Progenitor cell of endocrine pancreas (in vitro differentiated cells): Measurements from ENCODE around the gene BRPF1. TPM values are rescaled to one million over a fixed set of nuclear protein-coding genes. Genes with fewer than 3 reads are reported as not detected.

ENCODE experiments used
- DNase-seq: peaks from one replicate; pipeline ENCODE4 v3.0.0; 2021; ENCODE audit warnings: low spot score; ENCODE audit not compliant: unreplicated experiment
- H3K27ac Mint-ChIP-seq: 2 replicates; pipeline ENCODE4 v1.8.0; 2021; ENCODE audit warnings: mild to moderate bottlenecking, moderate library complexity, mixed read lengths
- H3K27me3 Mint-ChIP-seq: 2 replicates; pipeline ENCODE4 v1.8.0; 2021; ENCODE audit warnings: mixed read lengths
- H3K36me3 Mint-ChIP-seq: 2 replicates; pipeline ENCODE4 v1.8.0; 2022; ENCODE audit warnings: mixed read lengths; ENCODE audit not compliant: insufficient read depth
- H3K4me1 Mint-ChIP-seq: 2 replicates; pipeline ENCODE4 v1.8.0; 2021; ENCODE audit warnings: low read depth, mixed read lengths
- H3K4me3 Mint-ChIP-seq: 2 replicates; pipeline ENCODE4 v1.8.0; 2021; ENCODE audit warnings: low read depth, mild to moderate bottlenecking, moderate library complexity, mixed read lengths
- H3K9me3 Mint-ChIP-seq: 2 replicates; pipeline ENCODE4 v1.8.0; 2021; ENCODE audit warnings: low read depth, mixed read lengths
- total RNA-seq: library from RNA; stranded (reverse); gene quantifications from 2 replicates; pipeline ENCODE4 v1.2.1, GENCODE V29; 2021
- TF ChIP-seq, protein P1 (sequence below): fragments of 200-600 bp; sonication (generic); IDR thresholded peaks from one replicate; pipeline ENCODE4 v1.5.0; 2021; ENCODE audit warnings: antibody characterized with exemption, mild to moderate bottlenecking; ENCODE audit not compliant: unreplicated experiment

Gene BRPF1
- total RNA-seq, 1 donor from 2014 or later = 25.6 TPM

- H3K27me3 Mint-ChIP-seq = peaks cover 30% of the 10 kb centered on the region
- no peaks in the 10 kb centered on the region for H3K4me1 Mint-ChIP-seq
- H3K27ac Mint-ChIP-seq = no peak overlapping the region
- TF ChIP-seq, protein P1, sequence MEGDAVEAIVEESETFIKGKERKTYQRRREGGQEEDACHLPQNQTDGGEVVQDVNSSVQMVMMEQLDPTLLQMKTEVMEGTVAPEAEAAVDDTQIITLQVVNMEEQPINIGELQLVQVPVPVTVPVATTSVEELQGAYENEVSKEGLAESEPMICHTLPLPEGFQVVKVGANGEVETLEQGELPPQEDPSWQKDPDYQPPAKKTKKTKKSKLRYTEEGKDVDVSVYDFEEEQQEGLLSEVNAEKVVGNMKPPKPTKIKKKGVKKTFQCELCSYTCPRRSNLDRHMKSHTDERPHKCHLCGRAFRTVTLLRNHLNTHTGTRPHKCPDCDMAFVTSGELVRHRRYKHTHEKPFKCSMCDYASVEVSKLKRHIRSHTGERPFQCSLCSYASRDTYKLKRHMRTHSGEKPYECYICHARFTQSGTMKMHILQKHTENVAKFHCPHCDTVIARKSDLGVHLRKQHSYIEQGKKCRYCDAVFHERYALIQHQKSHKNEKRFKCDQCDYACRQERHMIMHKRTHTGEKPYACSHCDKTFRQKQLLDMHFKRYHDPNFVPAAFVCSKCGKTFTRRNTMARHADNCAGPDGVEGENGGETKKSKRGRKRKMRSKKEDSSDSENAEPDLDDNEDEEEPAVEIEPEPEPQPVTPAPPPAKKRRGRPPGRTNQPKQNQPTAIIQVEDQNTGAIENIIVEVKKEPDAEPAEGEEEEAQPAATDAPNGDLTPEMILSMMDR = no peak
- no peak overlapping the region for H3K4me3 Mint-ChIP-seq
- H3K36me3 Mint-ChIP-seq = no peaks in the 10 kb centered on the region
- no peak for DNase-seq
- H3K9me3 Mint-ChIP-seq = no peaks in the 10 kb centered on the region
These were observed 14.0 kb upstream of the BRPF1 start for GRCh38 chr3:9717563-9717962.

GRCh38 chr3:9718118-9718517 lies 13.4 kb upstream of the BRPF1 start:
- Mint-ChIP-seq H3K36me3 (no peaks in the 10 kb centered on the region), H3K4me3 (no peak overlapping the region), H3K27me3 (peaks cover 29% of the 10 kb centered on the region), H3K27ac (no peak overlapping the region), H3K4me1 (no peaks in the 10 kb centered on the region), H3K9me3 (no peaks in the 10 kb centered on the region)
- no peak for DNase-seq
- TF ChIP-seq, protein P1 = no peak

- Mint-ChIP-seq H3K27ac (no peak overlapping the region), H3K4me1 (no peaks in the 10 kb centered on the region), H3K9me3 (no peaks in the 10 kb centered on the region), H3K27me3 (peaks cover 30% of the 10 kb centered on the region), H3K36me3 (no peaks in the 10 kb centered on the region), H3K4me3 (no peak overlapping the region)
- TF ChIP-seq, protein P1 = no peak
- DNase-seq = no peak
These were observed 10.4 kb upstream of the BRPF1 start for GRCh38 chr3:9721015-9721699.

- TF ChIP-seq, protein P1 = no peak
- Mint-ChIP-seq H3K27ac (no peak overlapping the region), H3K4me3 (no peak overlapping the region), H3K36me3 (no peaks in the 10 kb centered on the region), H3K4me1 (no peaks in the 10 kb centered on the region), H3K27me3 (peaks cover 31% of the 10 kb centered on the region), H3K9me3 (no peaks in the 10 kb centered on the region)
- DNase-seq = no peak
These were observed 9.9 kb upstream of the BRPF1 start for GRCh38 chr3:9721700-9722060.

- Mint-ChIP-seq H3K36me3 (no peaks in the 10 kb centered on the region), H3K27me3 (peaks cover 34% of the 10 kb centered on the region), H3K27ac (no peak overlapping the region), H3K4me3 (no peak overlapping the region), H3K4me1 (peaks cover 4% of the 10 kb centered on the region), H3K9me3 (no peaks in the 10 kb centered on the region)
- TF ChIP-seq, protein P1 = no peak
- DNase-seq = no peak
These were observed 5.6 kb upstream of the BRPF1 start for GRCh38 chr3:9725775-9726515.
